Mesendoderm (in vitro differentiated cells): Measurements from ENCODE around the gene SIX3.

Experiments used
- DNase-seq: peaks from one replicate; pipeline ENCODE4 v3.0.0; 2013
- H2AK5ac ChIP-seq: 2 replicates; pipeline ENCODE4 v1.6.1; 2013; ENCODE audit warnings: low read length, inconsistent platforms
- H2BK120ac ChIP-seq: 2 replicates; pipeline ENCODE4 v1.6.1; 2013; ENCODE audit warnings: low read depth, mild to moderate bottlenecking, low read length, moderate library complexity, mixed read lengths
- H2BK15ac ChIP-seq: replicated peaks from 2 replicates; pipeline ENCODE4 v1.6.1; 2013; ENCODE audit warnings: low read depth, mild to moderate bottlenecking, moderate library complexity
- H2BK5ac ChIP-seq: 2 replicates; pipeline ENCODE4 v1.6.1; 2013; ENCODE audit warnings: low read length, inconsistent platforms
- H3K18ac ChIP-seq: 2 replicates; pipeline ENCODE4 v1.6.1; 2013; ENCODE audit warnings: mild to moderate bottlenecking, low read length, mixed read lengths
- H3K23ac ChIP-seq: one replicate; pipeline ENCODE4 v1.6.1; 2013; ENCODE audit warnings: low read length
- H3K27ac ChIP-seq: 2 replicates; pipeline ENCODE4 v1.5.1; 2013; ENCODE audit warnings: low read depth, mild to moderate bottlenecking, inconsistent platforms, low read length, moderate library complexity
- H3K27me3 ChIP-seq: 2 replicates; pipeline ENCODE4 v1.6.1; 2013; ENCODE audit warnings: low read length, control low read depth, mild to moderate bottlenecking, inconsistent platforms; ENCODE audit not compliant: insufficient read depth, poor library complexity
- H3K36me3 ChIP-seq: 2 replicates; pipeline ENCODE4 v1.6.1; 2013; ENCODE audit warnings: low read length, inconsistent platforms; ENCODE audit not compliant: control insufficient read depth, insufficient read depth
- H3K4ac ChIP-seq: one replicate; pipeline ENCODE4 v1.6.1; 2013; ENCODE audit warnings: low read depth, mild to moderate bottlenecking, low read length, moderate library complexity
- H3K4me1 ChIP-seq: 2 replicates; pipeline ENCODE4 v1.6.1; 2013; ENCODE audit warnings: low read depth, low read length, inconsistent platforms; ENCODE audit not compliant: control insufficient read depth
- H3K4me2 ChIP-seq: 2 replicates; pipeline ENCODE4 v1.6.1; 2013; ENCODE audit warnings: low read length
- H3K4me3 ChIP-seq: 2 replicates; pipeline ENCODE4 v1.5.1; 2013; ENCODE audit warnings: mild to moderate bottlenecking, low read length
- H3K56ac ChIP-seq: one replicate; pipeline ENCODE4 v1.6.1; 2013; ENCODE audit warnings: low read length
- H3K79me1 ChIP-seq: 2 replicates; pipeline ENCODE4 v1.6.1; 2013; ENCODE audit warnings: low read length, inconsistent platforms
- H3K79me2 ChIP-seq: 2 replicates; pipeline ENCODE4 v1.6.1; 2013; ENCODE audit warnings: mild to moderate bottlenecking, low read length; ENCODE audit not compliant: control insufficient read depth, insufficient read depth
- H3K9ac ChIP-seq: 2 replicates; pipeline ENCODE4 v1.6.1; 2013; ENCODE audit warnings: low read length, inconsistent platforms
- H4K5ac ChIP-seq: one replicate; pipeline ENCODE4 v1.6.1; 2013; ENCODE audit warnings: low read length
- H4K8ac ChIP-seq: one replicate; pipeline ENCODE4 v1.6.1; 2013; ENCODE audit warnings: low read depth, mild to moderate bottlenecking, control low read depth, low read length, moderate library complexity
- WGBS: extraction: QIAGEN DNeasy Blood & Tissue Kit; methylation state at CpG from one replicate; pipeline ENCODE4 v1.1.7; 2013; ENCODE audit warnings: low lambda C conversion rate, missing lambda C conversion rate; ENCODE audit not compliant: insufficient coverage; ENCODE audit errors: extremely low coverage; 5-methylcytosine and 5-hydroxymethylcytosine counted together

Gene SIX3

DNA sequence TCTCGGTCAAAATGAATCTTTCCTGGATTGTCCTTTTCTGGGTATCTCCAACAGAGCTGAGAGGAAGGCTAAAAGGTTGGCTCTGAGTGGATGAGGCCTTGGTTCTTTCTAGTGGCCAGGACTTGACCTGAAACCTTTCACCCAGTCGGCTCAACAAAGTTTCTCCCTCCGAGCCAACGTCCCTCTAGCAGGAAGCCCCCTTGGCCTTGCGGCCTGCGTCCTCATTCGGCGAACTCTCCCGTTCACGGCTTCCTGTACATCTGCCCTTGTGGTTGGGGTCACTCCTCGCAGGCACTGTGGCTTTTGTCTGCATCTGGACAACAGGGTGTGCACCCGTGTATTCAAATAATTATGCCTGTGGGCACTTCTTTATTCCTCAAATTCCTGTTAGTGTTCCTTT, 9.4 kb upstream of the SIX3 start:
- no CpG with 5 or more reads among the region's 12 CpGs for WGBS
- Histone ChIP-seq H3K23ac (no peak overlapping the region), H2BK5ac (no peak overlapping the region), H2BK15ac (no peak overlapping the region), H3K4me1 (peaks cover 10% of the 10 kb centered on the region), H3K4me2 (no peak overlapping the region), H2AK5ac (no peak overlapping the region), H3K79me1 (no peaks in the 10 kb centered on the region), H3K36me3 (no peaks in the 10 kb centered on the region), H2BK120ac (no peak overlapping the region), H3K79me2 (no peaks in the 10 kb centered on the region), H3K4ac (no peak overlapping the region), H3K27me3 (peaks cover 67% of the 10 kb centered on the region), H4K8ac (no peak overlapping the region), H4K5ac (no peak overlapping the region), H3K27ac (no peak overlapping the region), H3K56ac (no peak overlapping the region), H3K18ac (no peak overlapping the region), H3K9ac (no peak overlapping the region), H3K4me3 (no peak overlapping the region)
- DNase-seq = no peak

DNA sequence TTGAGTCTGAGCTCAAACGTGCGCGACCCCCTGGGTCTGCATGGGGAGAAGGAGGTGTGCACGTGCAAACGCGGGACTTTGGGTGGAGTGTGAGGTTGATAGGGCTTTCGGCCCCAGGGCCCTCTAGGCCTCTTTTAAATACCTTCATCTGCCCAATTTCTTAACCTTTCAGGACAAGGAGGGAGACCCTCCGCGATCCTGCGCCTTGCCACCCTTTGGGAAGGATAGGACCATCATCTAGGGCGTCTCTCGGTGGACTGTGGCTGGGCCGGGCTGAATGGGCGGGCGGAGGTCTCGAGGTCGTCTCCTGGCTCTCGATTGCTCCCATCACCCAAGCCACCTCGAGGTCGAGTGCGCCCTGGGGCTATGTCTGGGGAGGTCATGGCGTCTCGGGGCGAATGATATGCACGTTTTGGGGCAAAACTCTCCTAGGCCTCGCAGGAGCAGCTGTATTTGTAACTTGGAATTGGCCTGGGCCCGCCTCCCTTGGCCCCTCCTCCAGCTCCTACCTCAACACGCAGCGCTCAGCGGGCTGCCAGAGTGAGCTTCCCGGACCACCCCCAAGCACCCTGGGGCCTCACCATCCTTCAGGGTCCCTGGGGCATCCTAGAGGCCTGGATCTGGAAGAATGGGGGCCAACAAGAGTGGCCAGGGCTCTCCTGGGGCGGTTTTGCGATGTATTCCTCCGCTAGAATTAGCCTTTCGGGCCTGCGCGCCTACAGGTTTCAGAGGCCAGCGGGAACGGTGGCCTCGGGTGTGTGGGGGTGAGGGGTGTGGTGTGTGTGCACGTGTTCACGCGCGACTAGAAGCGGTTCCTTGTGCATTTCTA, 8.7 kb upstream of the SIX3 start:
- H3K23ac ChIP-seq = peak overlapping the region; percentile 48
- H3K4me1 ChIP-seq = peaks cover 10% of the 10 kb centered on the region
- no peaks in the 10 kb centered on the region for H3K79me2 ChIP-seq
- no peak overlapping the region for H3K9ac ChIP-seq
- no peaks in the 10 kb centered on the region for H3K79me1 ChIP-seq
- peak overlapping the region; percentile 53 for H3K56ac ChIP-seq
- no peak overlapping the region for H4K8ac ChIP-seq
- no peak overlapping the region for H3K18ac ChIP-seq
- H3K36me3 ChIP-seq = no peaks in the 10 kb centered on the region
- no peak overlapping the region for H2BK5ac ChIP-seq
- no peak overlapping the region for H3K4ac ChIP-seq
- no peak overlapping the region for H4K5ac ChIP-seq
- no peak overlapping the region for H3K27ac ChIP-seq
- no peak overlapping the region for H2AK5ac ChIP-seq
- peak; percentile 59 for DNase-seq
- no peak overlapping the region for H2BK120ac ChIP-seq
- no peak overlapping the region for H2BK15ac ChIP-seq
- peaks cover 67% of the 10 kb centered on the region for H3K27me3 ChIP-seq
- H3K4me2 ChIP-seq = peak overlapping the region; percentile 86
- no CpG with 5 or more reads among the region's 45 CpGs for WGBS
- no peak overlapping the region for H3K4me3 ChIP-seq

DNA sequence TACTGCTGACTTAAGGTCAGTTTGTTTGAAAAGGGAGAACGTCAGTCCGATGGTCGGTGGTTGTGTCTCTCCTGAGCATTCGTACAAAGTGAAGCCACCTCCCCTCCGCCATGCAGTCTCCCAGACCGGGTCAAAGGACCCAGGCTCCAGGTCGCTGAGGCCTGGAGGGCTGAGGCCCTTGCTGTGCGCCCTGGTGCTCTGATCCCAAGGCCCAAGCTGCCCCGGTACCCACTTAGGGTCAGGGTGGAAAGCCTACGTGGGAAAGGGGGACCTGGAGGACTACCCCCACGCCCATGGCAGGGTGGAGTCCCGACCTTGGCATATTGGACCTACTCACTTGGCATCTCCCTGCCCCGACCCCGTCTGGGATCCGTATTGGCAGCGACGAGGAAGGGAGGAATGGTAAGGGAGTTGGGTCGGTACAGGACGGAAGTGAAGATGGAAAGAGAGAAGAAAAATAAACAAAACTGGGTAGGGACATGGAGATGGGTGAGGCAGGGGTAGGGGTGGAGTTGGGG, 8.0 kb upstream of the SIX3 start:
- Histone ChIP-seq H3K4me3 (no peak overlapping the region), H3K18ac (no peak overlapping the region), H2BK120ac (no peak overlapping the region), H3K36me3 (no peaks in the 10 kb centered on the region), H3K56ac (peak overlapping the region; percentile 65), H2BK15ac (no peak overlapping the region), H3K27me3 (peaks cover 67% of the 10 kb centered on the region), H3K79me2 (no peaks in the 10 kb centered on the region), H4K8ac (no peak overlapping the region), H3K79me1 (no peaks in the 10 kb centered on the region), H3K4me1 (peaks cover 12% of the 10 kb centered on the region), H3K4me2 (peak overlapping the region; percentile 74), H2AK5ac (no peak overlapping the region), H3K27ac (no peak overlapping the region), H3K23ac (peak overlapping the region; percentile 48), H2BK5ac (no peak overlapping the region), H3K9ac (no peak overlapping the region), H3K4ac (no peak overlapping the region), H4K5ac (no peak overlapping the region)
- DNase-seq = no peak
- WGBS = no CpG with 5 or more reads among the region's 19 CpGs

DNA sequence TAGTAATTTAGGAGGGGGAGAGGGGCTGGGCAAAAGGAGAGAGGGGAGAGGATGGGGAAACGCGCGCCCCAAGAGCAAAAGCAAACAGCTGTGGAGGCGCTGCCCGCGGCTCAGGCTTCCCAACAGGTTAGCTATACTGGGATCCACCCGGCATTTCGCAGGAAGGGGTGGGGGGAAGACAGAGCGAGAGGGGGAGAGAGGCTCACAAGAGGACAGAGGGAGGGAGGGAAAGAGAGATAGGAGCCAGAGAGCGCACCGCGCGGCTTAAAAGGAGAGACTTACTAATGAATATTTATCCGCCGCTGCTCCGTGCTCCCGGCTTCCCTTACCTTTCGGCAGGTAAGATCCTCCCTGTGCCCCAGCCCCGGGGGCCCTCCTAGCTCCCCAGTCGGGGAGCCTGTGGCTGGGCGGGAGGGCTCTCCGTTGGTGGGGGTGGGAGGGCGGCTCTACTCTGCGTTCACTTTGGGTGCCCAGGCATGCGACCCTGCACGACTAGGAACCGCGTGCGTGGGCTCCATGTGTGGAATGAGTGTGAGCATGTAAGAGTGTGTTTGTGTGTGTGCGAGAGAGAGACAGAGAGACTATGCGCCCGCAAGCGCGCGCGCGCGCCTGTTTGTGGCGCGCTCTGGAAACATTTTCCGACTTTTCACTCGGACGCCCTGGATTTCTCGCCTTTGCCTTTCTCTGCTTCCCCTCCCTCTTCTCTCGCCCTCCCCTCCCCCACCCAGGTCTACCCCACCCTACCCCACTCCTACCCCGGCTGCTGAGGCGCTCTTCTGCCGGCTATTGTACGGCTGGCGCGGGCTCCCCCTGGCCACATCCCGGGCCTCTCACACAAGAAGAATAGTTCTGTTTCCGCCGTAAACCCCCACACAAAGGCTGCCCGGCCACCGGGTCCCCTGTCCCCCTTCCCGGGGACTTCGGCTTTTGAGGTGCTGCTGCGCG, 7.2 kb upstream of the SIX3 start:
- H3K4me1 ChIP-seq = peaks cover 12% of the 10 kb centered on the region
- peak overlapping the region; percentile 59 for H3K56ac ChIP-seq
- H3K27me3 ChIP-seq = peaks cover 60% of the 10 kb centered on the region
- DNase-seq = peak; percentile 70
- peak overlapping the region; percentile 63 for H3K18ac ChIP-seq
- H3K4ac ChIP-seq = no peak overlapping the region
- H3K36me3 ChIP-seq = no peaks in the 10 kb centered on the region
- no peak overlapping the region for H2BK15ac ChIP-seq
- H3K79me1 ChIP-seq = no peaks in the 10 kb centered on the region
- H3K23ac ChIP-seq = no peak overlapping the region
- H4K5ac ChIP-seq = no peak overlapping the region
- peak overlapping the region; percentile 41 for H3K4me3 ChIP-seq
- no peaks in the 10 kb centered on the region for H3K79me2 ChIP-seq
- no peak overlapping the region for H2BK120ac ChIP-seq
- H2BK5ac ChIP-seq = no peak overlapping the region
- no peak overlapping the region for H2AK5ac ChIP-seq
- no peak overlapping the region for H4K8ac ChIP-seq
- peak overlapping the region; percentile 74 for H3K4me2 ChIP-seq
- no CpG with 5 or more reads among the region's 60 CpGs for WGBS
- H3K27ac ChIP-seq = no peak overlapping the region
- peak overlapping the region; percentile 40 for H3K9ac ChIP-seq

DNA sequence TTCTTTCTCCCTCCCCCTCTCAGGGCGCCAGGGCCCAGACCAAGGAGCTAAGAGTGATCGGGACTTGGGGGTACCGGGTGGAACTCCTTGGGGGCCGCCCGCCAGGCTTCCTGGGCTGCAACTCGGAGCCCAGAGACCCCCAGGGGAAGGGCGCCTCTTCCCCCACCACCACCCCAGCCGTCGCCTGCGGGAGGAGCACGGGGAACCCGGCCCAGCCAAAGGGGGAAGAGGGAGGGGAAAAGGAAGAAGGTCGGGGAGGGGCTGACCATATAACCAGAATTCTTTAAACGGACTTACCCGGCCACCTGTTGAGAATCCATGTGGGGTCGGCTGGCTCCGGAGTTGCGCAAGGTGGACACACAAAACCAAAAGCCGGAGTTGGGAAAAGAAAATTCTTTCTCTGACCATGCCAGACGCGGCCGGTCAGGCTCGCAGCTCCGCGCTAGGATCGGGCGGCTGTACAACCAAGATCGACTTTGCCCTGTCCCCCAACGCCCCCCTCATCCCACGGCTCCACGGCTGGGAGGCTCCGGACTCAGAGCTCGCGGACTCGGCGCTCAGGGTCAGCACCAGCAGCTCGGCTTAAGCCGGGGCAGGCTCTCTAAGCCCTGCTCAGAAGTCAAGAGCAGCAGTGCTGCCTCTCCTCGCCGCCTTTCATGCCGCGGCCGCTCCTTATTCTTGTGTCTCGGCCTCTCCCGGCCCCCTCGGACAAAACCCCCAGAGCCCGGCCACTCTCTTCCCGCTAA, 6.3 kb upstream of the SIX3 start:
- Histone ChIP-seq H4K5ac (no peak overlapping the region), H3K9ac (peak overlapping the region; percentile 22), H3K23ac (peak overlapping the region; percentile 45), H3K27me3 (peaks cover 60% of the 10 kb centered on the region), H3K4me1 (peaks cover 13% of the 10 kb centered on the region), H3K36me3 (no peaks in the 10 kb centered on the region), H2BK120ac (no peak overlapping the region), H3K4me3 (peak overlapping the region; percentile 29), H3K79me1 (no peaks in the 10 kb centered on the region), H3K56ac (peak overlapping the region; percentile 78), H3K4ac (no peak overlapping the region), H2AK5ac (no peak overlapping the region), H2BK15ac (no peak overlapping the region), H3K4me2 (peak overlapping the region; percentile 52), H3K27ac (no peak overlapping the region), H2BK5ac (no peak overlapping the region), H3K18ac (peak overlapping the region; percentile 63), H4K8ac (no peak overlapping the region), H3K79me2 (no peaks in the 10 kb centered on the region)
- peak; percentile 61 for DNase-seq
- WGBS = no CpG with 5 or more reads among the region's 48 CpGs
